Measurements from ENCODE around the gene GPR151.
"Not testable (repeated sequence)": the region's sequence is repeated elsewhere in the genome, so short reads cannot be mapped to it uniquely, and the experiment has no call there.

Gene GPR151

GRCh38 chr5:146516151-146516475 lies at the start of gene GPR151:
Gene GPR151, minus strand, starts transcription at chr5:146516190. Its CDS starts 77 bp downstream, at chr5:146516113.
- DNase-seq, result no peak

DNA sequence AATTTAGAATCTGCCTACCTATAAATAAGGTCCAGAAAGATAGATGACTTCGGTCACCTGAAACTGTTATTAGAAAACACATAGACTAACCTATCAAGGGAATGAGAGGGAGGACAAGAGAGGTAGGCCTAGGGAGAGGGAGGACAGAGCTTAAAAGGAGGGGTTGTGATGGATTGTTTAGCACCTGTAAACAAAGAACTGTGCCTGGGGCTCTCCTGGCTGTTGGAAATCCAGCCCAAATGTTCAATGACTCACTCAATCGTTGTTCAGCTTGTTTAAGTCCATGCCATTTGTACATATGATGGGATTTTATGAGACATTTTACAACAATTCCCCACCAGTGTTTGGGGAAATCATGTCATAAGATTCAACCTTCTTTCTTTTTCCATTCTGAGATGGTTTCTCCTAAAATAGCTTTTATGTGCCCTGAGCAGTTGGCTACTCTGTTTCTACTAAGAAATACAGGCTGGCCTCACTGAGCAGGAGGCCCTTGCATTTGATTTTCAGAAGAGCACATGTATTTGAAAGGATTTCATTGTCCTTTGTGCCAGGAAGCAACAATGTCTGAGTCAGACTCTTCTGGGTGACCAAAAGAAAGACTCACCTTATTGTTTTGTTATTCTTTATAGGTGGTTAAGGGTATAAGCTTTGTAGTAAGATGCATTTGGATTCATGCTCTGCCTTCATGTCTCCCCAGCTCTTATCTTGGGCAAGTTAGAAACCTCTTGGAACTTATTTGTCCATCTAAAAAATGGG lies 48.2 kb upstream of the GPR151 start:
- no peak for DNase-seq

DNA sequence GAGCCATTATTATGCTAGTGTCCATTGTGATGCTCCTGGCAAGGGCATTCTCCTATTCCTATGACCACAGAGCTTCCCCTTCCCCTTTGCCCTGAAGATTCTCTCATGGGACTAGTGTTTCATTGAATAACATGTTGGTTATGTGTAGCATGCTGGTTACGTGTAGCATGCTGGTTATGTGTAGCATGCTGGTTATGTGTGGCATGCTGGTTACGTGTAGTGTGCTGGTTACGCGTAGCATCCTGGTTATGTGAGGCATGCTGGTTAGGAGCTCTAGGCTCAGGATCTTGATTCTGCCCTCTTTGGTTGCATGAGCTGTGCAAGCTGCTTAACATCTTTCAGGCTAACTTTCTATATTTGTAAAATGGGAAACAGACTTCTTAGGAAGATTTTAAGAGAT lies 46.5 kb upstream of the GPR151 start:
- no peak for DNase-seq

DNA sequence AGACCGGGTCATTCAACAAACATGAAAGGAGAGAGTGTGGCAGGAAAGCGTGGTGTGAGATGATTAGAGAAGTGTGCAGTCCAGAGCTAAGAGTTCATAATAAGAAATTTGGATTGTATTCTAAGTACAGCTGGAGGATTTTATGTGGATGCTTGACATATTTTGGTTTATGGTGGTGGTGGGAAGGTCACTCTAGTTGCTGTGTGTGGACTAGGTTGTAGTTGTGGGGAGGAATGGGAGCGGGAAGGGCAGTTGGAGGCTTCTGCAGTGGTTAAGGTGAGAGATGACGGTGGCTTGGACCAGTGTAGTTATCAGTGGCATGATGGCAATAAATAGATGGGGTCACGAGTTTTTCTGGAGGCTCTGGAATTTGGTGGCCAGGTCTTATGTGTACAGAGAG lies 45.7 kb upstream of the GPR151 start:
- DNase-seq, result no peak

DNA sequence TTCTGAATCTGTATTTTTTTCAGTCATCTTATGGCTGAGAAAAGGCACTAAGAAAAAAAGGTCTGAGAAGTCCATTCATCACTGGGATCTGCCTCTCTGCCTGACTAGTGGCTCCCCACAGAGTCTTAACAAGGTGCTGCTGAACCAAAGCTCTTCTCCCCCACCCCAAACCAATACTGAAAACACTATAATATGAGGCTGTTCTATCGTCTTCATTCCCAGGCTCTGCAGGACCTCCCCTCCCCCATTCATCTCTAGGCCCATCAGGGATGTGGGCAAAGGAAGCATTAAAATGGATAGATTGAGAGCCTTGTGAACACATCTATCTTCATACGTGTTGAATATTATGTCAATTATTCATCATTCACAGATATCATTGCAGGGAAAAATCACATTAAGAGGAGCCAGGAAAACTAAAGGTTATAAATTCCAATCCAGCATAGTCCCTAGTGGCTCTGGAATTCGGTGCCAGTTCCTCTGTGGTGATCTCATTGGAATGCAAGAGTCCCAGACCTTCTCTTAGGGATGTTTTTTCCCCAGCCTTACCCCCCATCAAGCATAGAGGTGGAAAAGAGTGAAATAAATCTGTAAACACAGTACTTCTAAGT lies 44.3 kb upstream of the GPR151 start:
- no peak for DNase-seq

DNA sequence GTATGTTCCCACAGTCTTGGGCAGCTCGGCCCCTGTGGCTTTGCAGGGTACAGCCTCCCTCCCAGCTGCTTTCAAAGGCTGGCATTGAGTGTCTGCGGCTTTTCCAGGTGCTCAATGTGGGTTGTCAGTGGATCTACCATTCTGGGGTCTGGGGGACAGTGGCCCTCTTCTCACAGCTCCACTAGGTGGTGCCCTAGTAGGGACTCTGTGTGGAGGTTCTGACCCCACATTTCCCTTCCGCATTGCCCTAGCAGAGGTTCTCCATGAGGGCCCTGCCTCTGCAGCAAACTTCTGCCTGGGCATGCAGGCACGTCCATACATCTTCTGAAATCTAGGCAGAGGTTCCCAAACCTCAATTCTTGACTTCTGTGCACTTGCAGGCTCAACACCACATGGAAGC lies 40.9 kb upstream of the GPR151 start:
- not testable (repeated sequence) for DNase-seq

DNA sequence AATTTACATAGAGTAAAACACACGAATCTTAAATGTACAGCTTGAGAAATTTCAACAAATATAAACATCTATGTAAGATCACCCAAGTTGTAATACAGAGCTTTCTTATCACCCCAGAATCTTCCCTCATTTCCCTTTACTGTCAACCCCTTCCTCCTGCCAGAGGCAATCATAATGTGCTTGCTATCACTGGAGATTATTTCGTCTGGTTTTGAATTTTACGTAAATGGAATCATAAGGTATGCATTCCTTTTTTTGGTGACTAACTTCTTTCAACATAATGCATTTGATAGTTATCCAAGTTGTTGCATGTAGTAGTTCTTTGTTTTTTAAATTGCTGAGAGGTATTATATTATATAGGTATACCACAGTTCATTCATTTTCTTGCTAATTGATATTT lies 37.5 kb upstream of the GPR151 start:
- no peak for DNase-seq

GRCh38 chr5:146549615-146550014 lies 33.6 kb upstream of the GPR151 start:
- no peak for DNase-seq

DNA sequence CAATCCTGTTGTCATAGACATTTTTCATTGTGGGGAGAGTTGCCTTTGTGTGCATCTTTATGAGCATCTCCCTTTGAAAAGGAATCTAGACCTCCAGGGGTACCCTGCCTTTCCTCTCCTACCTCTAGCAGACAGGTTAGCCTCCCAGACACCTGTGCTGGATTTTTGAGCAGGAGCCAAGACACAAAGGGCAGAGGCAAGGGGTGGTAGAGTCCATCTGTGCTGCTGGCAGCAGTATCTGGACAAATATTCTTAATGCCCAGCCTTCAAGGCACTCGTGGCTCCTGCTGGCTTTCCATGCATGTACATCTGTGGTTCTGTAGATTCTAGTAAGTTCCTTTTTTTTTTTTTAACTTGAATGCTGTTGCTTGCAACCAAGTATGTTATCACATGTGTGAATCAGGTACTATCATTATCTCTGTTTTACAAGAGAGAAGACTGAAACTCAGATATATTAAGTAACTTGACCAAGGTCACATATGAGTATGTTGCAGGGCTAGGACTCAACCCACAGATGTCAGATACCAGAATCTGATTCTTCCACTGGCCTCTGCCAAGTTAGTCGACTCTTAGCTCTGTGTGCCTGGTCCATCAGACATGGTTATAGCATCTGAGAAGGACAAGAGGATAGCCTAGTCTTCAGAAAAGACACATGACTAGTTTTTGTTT lies 32.9 kb upstream of the GPR151 start:
- DNase-seq, result no peak

- no peak for DNase-seq
These were observed 28.2 kb upstream of the GPR151 start for GRCh38 chr5:146544232-146544631.

- DNase-seq, result peak; percentile 33
These were observed 26.2 kb upstream of the GPR151 start for GRCh38 chr5:146541958-146542849.

- DNase-seq, result no peak
These were observed 24.4 kb upstream of the GPR151 start for GRCh38 chr5:146540414-146540813.

- no peak for DNase-seq
These were observed 24.0 kb upstream of the GPR151 start for GRCh38 chr5:146539973-146540372.

DNA sequence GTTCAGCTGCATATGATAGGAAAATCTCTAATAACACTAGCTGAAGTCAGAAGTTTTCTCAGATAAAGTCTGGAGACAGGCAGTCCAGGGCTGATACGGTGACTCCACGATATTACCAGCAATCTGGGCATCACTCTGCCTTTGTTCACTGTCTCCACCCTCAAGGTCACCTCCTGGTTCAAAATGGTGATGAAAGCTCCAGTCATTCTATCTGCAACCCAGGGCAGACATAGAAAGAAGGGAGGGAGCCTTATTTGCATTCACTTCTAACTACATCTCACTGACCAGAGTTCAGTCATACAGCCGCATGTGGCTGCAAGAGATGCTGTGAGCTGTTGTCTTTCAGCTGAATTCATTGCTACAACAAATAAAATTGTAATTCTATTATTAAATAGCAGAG lies 22.4 kb upstream of the GPR151 start:
- DNase-seq, result no peak

- DNase-seq, result no peak
These were observed 17.9 kb upstream of the GPR151 start for GRCh38 chr5:146533882-146534281.

- peak; percentile 49 for DNase-seq
These were observed 17.4 kb upstream of the GPR151 start for GRCh38 chr5:146533260-146533857.

DNA sequence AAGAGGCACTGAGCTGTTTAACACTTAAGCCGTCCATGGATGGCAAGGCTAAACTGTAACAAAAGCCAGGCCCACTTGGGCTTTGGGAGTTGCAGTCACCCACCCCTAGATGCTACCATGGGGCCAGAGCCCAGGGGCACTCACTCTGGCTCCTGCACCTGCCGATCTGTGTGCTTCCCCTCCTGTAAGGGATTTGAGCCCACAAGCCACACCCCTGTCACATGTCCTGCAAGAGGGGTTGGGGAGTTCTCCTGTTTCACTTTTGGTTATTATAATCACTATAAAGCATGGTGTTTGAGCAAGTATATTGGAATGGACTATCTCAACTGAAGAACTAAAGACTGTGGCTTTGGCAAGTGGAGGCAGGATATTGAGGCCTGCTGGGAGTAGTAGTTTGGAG lies 14.0 kb upstream of the GPR151 start:
- DNase-seq, result no peak

GRCh38 chr5:146528236-146528635 lies 12.2 kb upstream of the GPR151 start:
- no peak for DNase-seq

- no peak for DNase-seq
These were observed 11.8 kb upstream of the GPR151 start for GRCh38 chr5:146527785-146528184.

DNA sequence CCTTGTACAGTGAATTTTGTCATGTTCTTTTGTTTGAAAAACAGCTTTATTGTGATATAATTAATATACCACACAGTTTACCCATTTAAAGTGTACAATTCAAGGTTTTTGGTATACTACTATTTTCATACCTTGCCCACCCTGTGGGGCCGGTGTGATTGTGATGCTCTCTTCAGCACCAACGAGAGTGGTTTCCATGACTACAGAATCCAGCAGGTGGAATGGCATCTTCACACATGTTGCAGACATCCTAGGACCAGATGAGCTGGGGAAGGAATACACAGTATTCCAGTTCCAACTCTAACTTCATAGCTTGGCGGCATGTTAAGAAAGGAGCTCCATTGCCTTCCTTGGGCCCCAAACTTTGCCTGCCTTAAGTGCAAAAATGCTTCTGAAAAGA lies 7.7 kb upstream of the GPR151 start:
- DNase-seq, result no peak

- DNase-seq, result no peak
These were observed 5.6 kb upstream of the GPR151 start for GRCh38 chr5:146521403-146522106.

- DNase-seq, result no peak
These were observed 4.7 kb upstream of the GPR151 start for GRCh38 chr5:146520731-146521130.

All from inflammatory macrophage treated with lipopolysaccharide for 4 hours (primary cell).